ENCODE results near the gene CAMTA1.

GRCh38 chr1:6753320-6754140, 31.7 kb upstream of the CAMTA1 start:
- TF ChIP-seq POLR2A (IDR thresholded peaks at IDR 0.05) (no peak), CTCF (IDR thresholded peaks at IDR 0.05) (no peak)

Data from prostate gland (tissue), 2 donors.